ENCODE data around the gene GLB1L. TPM values are rescaled to one million over a fixed set of nuclear protein-coding genes. Genes with fewer than 3 reads are reported as not detected.

The GLB1L gene
- total RNA-seq, 3 donors from 2014 or later: 4.2 to 10.8 (median 5.8) TPM

DNA sequence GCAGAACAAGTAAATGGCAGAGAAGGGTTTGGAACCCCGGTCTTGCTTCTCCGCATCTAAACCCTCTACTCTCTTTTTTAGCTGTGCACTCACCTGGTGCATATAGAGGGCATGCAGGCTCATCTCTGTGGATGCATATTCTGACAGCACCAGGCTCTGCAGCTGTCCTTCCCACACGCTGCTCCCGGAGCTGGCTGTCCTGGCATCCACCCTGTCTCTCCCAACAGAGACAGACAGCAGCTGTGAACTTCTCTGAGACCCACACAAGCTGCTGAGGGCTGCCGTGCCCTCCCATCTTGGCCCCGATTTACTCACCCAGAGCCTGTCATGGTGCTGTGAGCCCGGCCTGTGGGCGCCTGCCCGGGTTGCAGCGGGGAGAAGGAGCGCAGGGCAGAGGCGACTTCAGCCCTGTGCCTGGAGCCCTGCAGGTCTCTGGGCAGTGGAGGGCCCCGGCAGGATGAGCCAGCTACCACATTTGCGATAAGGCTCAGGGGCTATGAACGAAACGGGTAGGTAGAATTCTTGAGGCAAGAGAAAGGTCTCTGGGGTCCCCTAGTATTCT, 23.2 kb downstream of the GLB1L start:
- intact Hi-C loops (cut with DNase I, micrococcal nuclease): no loop called here
- Histone ChIP-seq H3K9me3 (no peaks in the 10 kb centered on the region), H3K4me1 (ENCODE audit: low read depth) (peaks cover 26% of the 10 kb centered on the region), H3K36me3 (ENCODE audit: low read depth) (peaks cover 10% of the 10 kb centered on the region), H3K4me3 (no peak overlapping the region)
- TF ChIP-seq CTCF (IDR thresholded peaks at IDR 0.05): no peak
- no peak for ATAC-seq
- DNase-seq: no peak

DNA sequence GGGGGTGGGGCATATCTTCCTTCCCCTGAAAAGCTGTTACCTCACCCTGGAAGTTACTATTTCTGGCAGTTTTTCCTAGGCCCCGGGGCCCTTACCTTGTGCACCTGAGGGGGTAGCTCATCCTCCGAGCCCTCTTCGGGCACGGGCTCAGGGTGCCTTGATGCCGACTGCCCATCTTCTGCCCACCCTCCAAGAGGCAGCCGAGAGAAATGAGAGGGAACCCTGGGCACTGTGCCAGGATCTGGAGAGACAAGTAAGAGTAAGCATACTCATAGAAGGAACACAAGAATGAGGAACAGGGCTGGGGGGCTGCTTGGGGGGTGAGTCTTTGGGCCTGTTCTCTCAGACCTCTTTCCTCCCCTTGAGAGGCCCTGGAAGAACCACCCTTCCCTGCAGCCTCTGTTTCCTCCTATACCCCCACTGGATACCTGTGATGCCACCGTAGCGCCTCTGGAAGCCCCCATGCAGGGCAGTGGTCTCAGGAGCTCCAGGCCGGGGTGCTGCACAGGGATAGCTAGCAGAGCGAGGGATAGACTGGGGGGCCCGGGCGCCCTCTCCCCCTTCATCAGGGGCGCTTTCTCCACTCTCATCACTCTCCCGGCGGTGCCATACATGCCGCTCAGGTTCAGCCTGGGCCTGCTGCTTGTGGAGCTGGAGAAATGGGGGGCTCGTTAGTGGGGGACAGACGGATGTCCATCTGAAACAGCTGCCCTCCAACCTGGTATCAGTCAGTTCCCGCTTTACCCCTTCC, 24.4 kb downstream of the GLB1L start:
- no peak for ATAC-seq

GRCh38 chr2:219219784-219220532, 25.3 kb downstream of the GLB1L start:
- Histone ChIP-seq H3K36me3 (ENCODE audit: low read depth) (peaks cover 10% of the 10 kb centered on the region), H3K9me3 (no peaks in the 10 kb centered on the region), H3K4me3 (no peak overlapping the region), H3K4me1 (ENCODE audit: low read depth) (peaks cover 26% of the 10 kb centered on the region)
- DNase-seq (no peak), ATAC-seq (no peak)
- no peak for TF ChIP-seq CTCF (IDR thresholded peaks at IDR 0.05)
- intact Hi-C loops (cut with DNase I, micrococcal nuclease): loop anchor here in 1 of 2 donors (10.0 kb wide), 1 partner anchor 55 kb away; the partner anchor contains the start of gene NHEJ1

More for the DNA sequence above, 24.4 kb downstream of the GLB1L start:
- Histone ChIP-seq H3K4me3 (no peak overlapping the region), H3K36me3 (ENCODE audit: low read depth) (peaks cover 10% of the 10 kb centered on the region), H3K4me1 (ENCODE audit: low read depth) (peaks cover 26% of the 10 kb centered on the region), H3K9me3 (no peaks in the 10 kb centered on the region)
- DNase-seq: no peak
- TF ChIP-seq CTCF (IDR thresholded peaks at IDR 0.05): no peak
- intact Hi-C loops (cut with DNase I, micrococcal nuclease): no loop called here

- H3K9me3 ChIP-seq: no peaks in the 10 kb centered on the region
- ATAC-seq (peak; percentile 87), DNase-seq (peak; percentile 94 to 95 (median 95))
- TF ChIP-seq CTCF (IDR thresholded peaks at IDR 0.05): no peak
- peaks cover 26% of the 10 kb centered on the region for H3K4me1 ChIP-seq (ENCODE audit: low read depth)
- peaks cover 6% of the 10 kb centered on the region for H3K36me3 ChIP-seq (ENCODE audit: low read depth)
- peak within 1 kb of the TSS; percentile 17 for H3K4me3 ChIP-seq
- intact Hi-C loops (cut with DNase I, micrococcal nuclease): loop anchor here in 1 of 2 donors (10.0 kb wide), 1 partner anchor 54 kb away; the partner anchor contains the start of gene NHEJ1
Observed at GRCh38 chr2:219218732-219219701, 26.2 kb downstream of the GLB1L start, which contains the start of gene ABCB6. ABCB6 (minus strand) TSS chr2:219218958; CDS start chr2:219218673, 285 bp downstream.

Measured in mucosa of descending colon (tissue), 3 donors.